Measurements from ENCODE around the gene ZNF668.

Gene ZNF668

GRCh38 chr16:31073970-31074813 is at the start of gene ZNF668, which contains the start of gene ZNF646:
Gene ZNF668 (minus strand): TSS chr16:31074240. CDS start chr16:31064459, 9,781 bp downstream.
Gene ZNF646 (plus strand): TSS chr16:31074422. CDS start chr16:31076325, 1,903 bp downstream.
- peak; percentile 99 for DNase-seq (ENCODE audit: low spot score)

- no peak for DNase-seq (ENCODE audit: low spot score)
Measured at GRCh38 chr16:31120129-31120528, 46.1 kb upstream of the ZNF668 start.

DNA sequence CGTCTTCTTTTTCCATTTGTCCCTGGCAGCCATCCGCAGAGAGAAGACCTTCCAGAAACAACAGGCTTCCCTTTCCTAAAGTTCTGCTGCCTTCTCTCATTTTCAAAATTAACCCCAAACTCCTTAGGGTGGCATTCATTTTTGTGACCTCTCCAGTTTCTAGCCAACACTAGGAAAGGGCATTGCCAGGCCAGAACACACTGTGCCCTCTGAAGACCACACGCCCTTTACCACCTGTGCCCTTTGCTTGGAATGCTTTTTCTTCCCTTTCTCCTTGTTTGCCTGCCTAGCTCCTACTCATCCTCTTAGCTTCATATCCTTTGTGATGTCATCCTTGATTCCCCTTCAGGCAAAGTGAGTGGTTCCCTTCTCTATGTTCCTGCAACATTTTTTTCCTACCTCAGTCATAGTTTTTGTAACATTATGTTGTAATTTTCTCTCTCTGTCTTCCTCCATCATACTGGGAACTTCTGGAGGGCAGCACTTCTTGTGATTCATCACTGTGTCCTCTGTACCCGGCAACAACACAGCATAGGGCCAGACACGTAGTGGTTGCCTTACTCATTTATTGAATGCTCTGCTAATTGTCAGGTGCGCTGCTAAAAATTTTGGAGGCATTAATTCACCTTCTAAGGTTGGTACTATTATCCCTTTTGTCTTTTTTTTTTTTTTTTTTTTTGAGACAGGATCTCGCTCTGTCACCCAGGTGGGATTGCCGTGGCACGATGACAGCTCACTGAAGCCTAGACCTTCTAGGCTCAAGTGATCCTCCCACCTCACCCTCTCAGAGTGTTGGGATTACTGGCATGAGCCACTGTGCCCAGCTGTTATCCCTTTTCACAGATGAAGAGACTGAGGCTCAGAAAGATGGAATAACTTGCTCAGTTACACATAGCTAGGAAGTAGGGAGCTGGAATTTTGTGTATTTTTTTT is 44.4 kb upstream of the ZNF668 start:
- DNase-seq (ENCODE audit: low spot score): peak; percentile 76

GRCh38 chr16:31117384-31118222 is 43.6 kb upstream of the ZNF668 start, which contains the start of gene KAT8:
Gene KAT8 (plus strand): TSS chr16:31117664. CDS start chr16:31117682, 18 bp downstream.
- peak; percentile 99 for DNase-seq (ENCODE audit: low spot score)

GRCh38 chr16:31114468-31114867 is 40.4 kb upstream of the ZNF668 start:
- DNase-seq (ENCODE audit: low spot score): no peak

DNA sequence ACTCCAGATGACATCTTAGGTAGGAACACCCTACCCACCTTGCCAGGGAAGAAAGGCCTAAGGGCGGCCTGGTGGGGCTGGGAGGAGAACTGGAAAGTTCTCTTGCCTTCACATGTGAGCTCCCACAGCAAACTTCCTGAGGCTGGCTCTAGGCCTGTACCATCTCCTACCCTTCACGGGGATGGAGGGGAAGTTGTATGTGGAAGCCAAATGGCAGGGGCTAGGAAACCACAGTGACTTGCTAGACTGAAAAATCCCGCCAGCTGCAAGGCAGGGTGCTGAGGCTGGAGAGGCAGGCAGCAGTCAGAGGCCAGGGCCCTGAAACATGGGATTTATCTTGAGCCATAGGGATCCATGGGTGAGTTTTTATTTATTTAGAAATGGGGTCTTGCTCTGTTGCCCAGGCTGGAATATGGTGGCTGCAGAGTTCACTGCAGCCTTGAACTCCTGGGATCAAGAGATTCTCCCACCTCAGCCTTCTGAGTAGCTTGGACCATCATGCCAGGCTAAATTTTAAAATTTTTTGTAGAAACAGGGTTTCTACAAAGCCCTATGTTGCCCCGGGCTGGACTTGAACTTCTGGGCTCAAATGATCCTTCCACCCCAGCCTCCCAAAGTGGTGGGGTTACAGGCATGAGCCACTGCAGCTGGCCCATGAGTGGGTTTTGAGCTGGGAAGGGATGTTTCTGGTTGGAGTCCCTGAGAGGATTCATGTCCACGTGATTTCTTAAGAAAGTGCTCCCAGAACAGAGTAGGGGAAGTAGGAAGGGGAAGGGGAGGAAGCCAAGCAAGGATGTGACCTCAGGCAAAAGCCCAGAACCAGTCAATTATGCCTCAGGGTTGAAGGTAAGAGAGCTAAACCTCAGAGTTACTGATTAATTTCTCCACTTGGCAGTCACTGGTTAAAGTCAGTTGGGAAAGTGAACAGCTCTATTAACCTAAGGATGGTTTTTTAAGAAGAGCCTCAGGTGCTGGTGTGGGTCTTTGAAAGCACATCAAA is 39.4 kb upstream of the ZNF668 start:
- DNase-seq (ENCODE audit: low spot score): peak; percentile 93

DNA sequence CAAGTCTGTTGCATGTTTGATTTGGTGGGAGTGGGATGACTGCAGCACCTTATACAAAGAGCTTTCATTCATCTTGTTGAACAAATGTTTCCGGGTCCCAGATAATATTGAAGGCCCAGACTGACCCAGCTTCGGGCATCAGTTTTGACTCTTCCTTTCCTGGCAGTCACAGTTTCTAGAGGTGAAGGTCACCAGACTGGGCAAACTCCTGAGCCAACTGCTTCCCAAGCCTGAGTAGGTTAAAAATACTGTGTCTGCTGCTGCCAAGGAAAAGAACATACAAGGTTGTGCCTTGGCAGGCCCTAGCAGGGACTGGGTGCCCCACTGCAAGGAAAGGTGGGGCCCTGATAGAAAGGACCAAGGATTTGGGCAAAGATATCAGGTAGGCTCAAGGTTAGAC is 38.7 kb upstream of the ZNF668 start:
- no peak for DNase-seq (ENCODE audit: low spot score)

- DNase-seq (ENCODE audit: low spot score): no peak
Measured at GRCh38 chr16:31111881-31112466, 37.9 kb upstream of the ZNF668 start.

GRCh38 chr16:31110106-31111034 is 36.3 kb upstream of the ZNF668 start:
- no peak for DNase-seq (ENCODE audit: low spot score)

GRCh38 chr16:31109622-31110021 is 35.6 kb upstream of the ZNF668 start:
- no peak for DNase-seq (ENCODE audit: low spot score)

DNA sequence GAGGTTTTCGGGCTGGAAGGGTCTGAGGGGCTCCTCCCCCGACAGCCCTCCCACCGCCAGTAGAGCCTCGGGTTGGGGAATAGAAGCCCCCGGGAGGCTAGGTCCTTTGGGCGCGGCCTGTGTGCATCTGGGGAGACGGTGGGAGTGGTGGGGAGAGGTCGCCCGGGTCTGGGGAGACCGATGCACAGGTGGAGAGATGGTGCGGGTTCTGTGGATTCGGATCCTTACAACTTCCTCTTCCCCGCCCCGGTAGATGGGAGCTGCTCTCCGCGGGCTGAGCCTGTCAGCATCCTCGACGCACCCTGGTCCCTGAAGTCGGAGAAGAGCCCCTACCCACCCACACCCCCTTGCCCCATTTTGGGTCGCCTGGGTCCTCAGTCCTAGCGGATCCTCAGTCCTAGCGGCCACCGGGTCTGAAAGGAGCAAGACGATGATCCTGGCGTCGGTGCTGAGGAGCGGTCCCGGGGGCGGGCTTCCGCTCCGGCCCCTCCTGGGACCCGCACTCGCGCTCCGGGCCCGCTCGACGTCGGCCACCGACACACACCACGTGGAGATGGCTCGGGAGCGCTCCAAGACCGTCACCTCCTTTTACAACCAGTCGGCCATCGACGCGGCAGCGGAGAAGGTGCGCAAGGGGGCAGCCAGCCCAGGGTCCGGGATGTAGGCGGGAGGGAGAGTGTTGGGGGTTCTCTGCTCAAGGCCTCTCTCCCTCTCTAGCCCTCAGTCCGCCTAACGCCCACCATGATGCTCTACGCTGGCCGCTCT is 34.9 kb upstream of the ZNF668 start:
- no peak for DNase-seq (ENCODE audit: low spot score)

DNA sequence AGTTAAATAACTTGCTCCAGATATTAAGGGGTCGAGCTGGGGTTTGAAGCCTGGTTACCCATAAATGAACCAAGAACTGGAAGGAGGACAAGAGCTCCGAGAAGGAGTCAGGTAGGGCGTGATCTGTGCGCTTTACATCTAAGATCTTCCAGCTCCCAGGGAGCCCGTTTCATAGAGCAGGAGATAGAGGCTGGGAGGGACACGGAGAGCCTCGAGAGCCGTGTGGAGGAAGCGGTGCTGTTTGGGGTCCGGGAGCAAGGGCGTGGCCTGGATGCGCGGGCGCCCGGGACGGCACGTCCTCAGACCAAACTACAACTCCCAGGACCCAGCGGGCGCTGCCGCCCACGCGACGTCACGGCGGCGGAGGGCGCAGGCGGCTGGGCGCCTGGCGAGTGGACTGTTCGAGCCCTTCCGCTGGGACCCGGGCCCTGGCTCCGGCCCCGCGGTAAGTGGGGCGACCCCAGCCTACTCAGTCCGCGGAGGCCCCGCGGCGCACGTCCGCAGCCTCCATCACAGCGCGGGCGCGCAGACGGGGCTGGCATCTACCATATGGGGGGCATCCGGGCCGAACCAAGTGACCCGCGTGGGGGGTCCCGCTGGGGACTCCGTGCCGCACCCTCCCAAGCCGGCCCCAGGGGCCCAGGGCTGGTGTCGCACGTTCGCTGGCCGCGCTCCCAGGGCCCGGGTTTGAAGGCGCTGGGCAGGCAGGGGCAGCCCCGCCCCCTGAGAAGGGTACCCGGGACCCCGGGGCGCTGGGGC is 34.2 kb upstream of the ZNF668 start, which contains the start of gene BCKDK:
BCKDK (plus strand) TSS at position 352 of the 759 bp plus-strand sequence. CDS start 838 bp downstream, outside the sequence.
- DNase-seq (ENCODE audit: low spot score): peak; percentile 78

GRCh38 chr16:31107465-31107867 is 33.4 kb upstream of the ZNF668 start:
- no peak for DNase-seq (ENCODE audit: low spot score)

GRCh38 chr16:31106509-31107464 is 32.7 kb upstream of the ZNF668 start:
- no peak for DNase-seq (ENCODE audit: low spot score)

DNA sequence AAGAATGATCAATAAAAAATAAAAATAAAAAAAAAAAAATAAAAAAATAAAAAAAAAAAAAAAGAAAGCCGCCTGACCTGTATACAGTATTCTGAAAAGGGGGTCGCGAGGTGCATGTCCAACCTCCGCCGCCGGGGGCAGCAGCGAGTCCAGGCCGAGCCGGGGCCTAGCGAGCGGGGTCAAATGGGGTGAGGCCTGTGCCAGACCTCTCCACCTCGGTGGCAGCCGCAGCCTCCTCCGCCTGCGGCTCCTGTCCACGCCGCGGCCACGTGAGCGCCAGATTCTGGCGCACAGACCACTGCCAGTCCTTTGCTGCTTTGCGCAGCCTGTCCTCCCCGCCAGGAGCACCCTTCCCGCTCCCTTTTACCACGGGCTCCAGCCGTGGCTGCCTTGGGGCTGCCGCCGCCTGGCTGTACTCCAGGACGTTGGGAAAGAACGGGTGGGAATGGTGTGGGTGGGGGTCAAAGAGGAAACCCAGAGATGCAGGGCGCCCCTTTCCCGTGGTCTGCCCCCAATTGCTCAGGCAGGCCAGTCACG is 31.7 kb upstream of the ZNF668 start:
- DNase-seq (ENCODE audit: low spot score): peak; percentile 76
